AG09319 (cell line): Measurements from ENCODE around the gene GCHFR.
A peak's percentile ranks its signal among the peaks of the same experiment; 100 is the strongest.

Source experiments
- DNase-seq: peaks from one replicate; pipeline ENCODE4 v3.0.0-alpha.2; 2010; ENCODE audit warnings: low read depth; ENCODE audit errors: extremely low read depth
- TF ChIP-seq, protein P1 (sequence below): IDR thresholded peaks from 2 replicates; pipeline ENCODE4 v1.5.1; 2011; ENCODE audit warnings: low read depth, mild to moderate bottlenecking, inconsistent platforms, low read length, moderate library complexity

GCHFR gene

DNA sequence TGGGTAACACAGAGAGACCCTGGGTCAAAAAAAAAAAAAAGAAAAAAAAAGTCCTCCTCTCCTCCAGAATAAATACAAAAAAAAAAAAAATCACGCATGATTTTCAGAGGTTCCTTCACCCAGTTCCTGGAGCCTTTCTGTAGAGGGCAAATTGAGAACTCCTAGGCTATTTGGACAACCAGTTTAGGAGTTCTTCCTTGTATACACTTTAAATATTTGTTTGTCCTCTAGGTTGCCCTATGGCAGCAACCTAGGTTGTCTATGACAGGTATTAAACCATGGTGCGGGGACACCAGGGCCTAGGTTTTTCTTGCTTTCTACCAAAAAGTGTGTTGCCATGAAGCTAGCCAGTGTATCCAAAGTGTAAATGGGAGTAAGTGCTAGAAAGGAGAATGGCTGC, 39.2 kb downstream of the GCHFR start:
- TF ChIP-seq, protein P1, sequence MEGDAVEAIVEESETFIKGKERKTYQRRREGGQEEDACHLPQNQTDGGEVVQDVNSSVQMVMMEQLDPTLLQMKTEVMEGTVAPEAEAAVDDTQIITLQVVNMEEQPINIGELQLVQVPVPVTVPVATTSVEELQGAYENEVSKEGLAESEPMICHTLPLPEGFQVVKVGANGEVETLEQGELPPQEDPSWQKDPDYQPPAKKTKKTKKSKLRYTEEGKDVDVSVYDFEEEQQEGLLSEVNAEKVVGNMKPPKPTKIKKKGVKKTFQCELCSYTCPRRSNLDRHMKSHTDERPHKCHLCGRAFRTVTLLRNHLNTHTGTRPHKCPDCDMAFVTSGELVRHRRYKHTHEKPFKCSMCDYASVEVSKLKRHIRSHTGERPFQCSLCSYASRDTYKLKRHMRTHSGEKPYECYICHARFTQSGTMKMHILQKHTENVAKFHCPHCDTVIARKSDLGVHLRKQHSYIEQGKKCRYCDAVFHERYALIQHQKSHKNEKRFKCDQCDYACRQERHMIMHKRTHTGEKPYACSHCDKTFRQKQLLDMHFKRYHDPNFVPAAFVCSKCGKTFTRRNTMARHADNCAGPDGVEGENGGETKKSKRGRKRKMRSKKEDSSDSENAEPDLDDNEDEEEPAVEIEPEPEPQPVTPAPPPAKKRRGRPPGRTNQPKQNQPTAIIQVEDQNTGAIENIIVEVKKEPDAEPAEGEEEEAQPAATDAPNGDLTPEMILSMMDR, result no peak
- no peak for DNase-seq

DNA sequence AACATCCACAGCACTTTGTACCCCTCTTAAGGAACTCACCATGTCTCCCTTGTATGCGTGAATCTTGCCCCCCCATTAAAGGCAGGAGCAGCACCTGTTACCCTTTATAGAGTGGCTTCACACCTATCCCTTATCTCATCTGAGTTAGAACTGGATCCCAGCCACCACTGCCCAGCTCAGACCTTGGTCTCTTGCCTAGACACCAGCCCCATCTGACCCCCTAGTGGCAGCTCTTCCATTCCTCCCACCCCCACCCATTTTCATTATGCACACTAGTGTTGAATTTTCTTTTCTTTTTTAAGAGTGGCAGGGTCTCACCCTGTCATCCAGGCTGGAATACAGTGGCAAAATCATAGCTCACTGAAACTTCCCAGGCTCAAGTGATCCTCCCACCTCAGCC, 39.8 kb downstream of the GCHFR start:
- TF ChIP-seq, protein P1, result no peak
- no peak for DNase-seq

DNA sequence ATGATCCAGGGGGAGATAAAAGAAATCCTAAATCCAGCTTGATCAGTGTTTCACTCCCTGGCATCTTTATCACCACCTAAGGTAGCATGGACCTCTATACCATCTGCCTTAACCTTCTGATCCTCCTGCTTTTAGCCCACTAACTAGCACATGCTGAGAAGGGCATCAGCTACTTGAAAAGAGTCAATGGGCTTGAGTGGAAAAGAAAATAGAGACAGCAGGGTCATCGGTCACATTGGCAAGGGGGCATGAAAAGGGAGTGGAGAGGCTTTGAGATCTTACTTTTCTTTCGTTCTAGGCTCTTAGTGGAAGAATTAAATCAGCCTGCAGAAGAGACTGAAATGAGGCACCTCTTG, 42.8 kb downstream of the GCHFR start:
- DNase-seq, result no peak
- TF ChIP-seq, protein P1, result no peak

DNA sequence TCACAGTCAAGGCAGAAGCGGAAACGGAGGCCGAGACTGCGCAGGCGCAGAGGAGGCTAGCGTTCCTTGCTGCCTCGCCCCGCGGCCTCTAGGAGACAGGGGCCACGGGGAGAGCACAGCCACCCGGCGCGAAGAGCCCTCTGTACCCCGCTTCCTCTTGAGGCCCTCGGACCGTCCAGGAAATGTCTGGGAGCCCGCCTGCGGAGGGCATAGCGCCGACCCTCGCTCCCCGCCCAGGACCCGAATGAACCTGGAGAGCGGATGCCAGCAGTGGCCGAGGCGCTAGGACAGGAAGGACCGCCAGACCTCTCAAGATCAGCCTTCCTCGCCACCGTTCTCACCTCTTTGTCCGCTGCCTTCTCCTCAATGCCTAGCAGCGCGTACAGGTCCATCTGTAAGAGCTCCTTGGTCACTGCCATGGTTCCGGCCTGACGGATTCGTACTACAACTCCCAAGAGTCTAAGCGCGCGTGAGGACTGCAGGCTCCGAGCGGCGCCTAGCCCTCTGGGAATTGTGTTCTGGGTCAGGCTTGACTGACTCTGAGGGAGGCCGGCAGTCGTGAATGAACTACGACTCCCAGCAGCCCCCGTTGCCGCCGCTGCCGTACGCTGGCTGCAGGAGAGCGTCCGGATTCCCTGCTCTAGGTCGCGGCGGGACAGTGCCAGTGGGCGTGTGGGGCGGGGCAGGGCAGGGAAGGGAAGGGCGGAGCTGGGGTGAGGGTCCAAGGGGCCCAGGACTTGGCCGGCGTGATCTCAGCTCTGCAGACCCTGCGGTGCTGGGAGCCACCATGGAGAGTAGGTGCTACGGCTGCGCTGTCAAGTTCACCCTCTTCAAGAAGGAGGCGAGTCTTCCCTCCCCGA, 43.4 kb downstream of the GCHFR start, which contains the start of the genes DNAJC17 and ZFYVE19:
TSS of gene DNAJC17 (minus strand) at position 446 of the 860 bp plus-strand sequence. CDS start at position 419, 27 bp downstream.
TSS of gene ZFYVE19 (plus strand) at position 62 of the 860 bp plus-strand sequence. CDS start at position 563, 501 bp downstream.
- DNase-seq, result peak; percentile 94
- TF ChIP-seq, protein P1, result no peak

DNA sequence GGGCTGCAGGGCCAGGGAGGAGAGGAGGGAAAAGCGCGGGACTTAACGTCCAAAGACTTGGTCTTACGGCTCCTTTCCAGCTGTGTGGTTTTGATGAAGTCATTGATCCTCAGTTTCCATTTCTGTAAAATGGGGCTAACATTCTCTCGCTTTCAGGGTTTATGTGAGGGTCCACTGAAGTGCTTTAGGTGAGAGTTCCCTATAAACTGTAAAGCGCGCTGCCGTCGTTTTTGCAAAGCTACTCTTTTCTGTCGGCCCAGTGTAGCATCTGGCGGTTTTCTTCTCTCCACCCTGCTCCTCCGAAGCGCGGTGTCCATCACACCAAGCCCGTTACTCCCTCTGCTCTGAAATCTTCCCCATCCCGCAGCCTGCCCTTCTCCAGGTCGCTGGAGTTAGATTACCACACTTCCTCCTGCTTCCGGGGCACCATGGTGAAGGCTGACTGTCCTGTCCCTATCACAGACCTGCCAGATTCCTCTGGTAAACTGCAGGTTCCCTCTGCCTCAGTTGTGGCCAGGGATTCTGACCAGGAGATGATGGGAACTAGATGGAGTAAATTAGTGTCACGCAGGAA, 44.1 kb downstream of the GCHFR start:
- no peak for DNase-seq
- TF ChIP-seq, protein P1, result no peak

DNA sequence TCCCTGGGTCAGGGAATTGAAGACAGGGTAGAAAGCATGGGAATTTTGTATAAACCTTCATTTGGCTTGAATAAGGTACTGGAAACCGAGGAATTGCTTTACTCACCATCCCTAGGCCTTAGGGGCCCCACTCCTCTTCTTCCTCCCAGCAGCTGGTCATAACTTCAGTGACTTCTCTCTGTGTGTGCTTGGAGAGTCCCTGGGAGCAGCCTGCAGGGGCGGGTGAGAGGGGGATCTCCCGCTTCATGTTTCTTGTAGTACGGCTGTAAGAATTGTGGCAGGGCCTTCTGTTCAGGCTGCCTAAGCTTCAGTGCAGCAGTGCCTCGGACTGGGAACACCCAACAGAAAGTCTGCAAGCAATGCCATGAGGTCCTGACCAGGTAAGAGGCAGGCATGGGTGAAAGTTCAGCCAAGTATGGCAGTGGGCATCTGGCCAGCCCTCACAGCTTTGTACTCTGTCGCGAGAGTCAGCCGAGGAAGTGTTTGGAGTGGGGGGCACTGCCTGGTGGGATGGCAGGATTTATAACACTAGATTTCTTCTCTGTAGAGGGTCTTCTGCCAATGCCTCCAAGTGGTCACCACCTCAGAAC, 45.1 kb downstream of the GCHFR start:
- no peak for DNase-seq
- TF ChIP-seq, protein P1, result no peak

DNA sequence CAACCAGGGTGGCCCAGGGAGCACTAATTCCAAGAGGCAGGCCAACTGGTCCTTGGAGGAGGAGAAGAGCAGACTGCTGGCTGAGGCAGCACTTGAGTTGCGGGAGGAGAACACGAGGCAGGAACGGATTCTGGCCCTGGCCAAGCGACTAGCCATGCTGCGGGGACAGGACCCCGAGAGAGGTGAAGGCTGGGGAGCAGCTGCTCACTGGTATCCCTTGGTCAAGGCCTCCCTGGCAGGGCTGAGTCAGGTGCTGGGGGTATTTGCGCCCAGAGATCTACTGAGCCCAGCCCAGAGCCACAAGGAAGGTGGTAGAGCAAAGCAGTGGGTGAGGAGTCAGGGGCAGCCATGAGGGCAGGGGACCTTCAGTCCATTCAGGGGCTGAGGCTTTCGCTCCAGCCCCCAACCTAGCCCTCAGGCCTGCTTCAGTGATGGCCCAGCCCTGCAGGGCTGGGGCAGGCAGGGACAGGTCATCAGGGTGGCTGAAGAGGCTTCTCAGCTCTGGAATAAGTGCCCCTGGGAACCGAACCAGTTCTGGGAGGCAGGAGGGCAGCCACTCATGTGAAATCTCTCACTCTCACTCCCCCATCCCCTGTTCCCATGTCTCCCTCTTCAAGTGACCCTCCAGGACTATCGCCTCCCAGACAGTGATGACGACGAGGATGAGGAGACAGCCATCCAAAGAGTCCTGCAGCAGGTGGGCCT, 49.0 kb downstream of the GCHFR start:
- TF ChIP-seq, protein P1, result no peak
- DNase-seq, result no peak
